Measurements from ENCODE around the gene MARCHF4. TPM values are rescaled to one million over a fixed set of nuclear protein-coding genes. Genes with fewer than 3 reads are reported as not detected.

The MARCHF4 gene
- total RNA-seq, 1 donor from 2014 or later, result 1.3 TPM

- Mint-ChIP-seq H3K36me3 (ENCODE audit: unreplicated experiment) (no peaks in the 10 kb centered on the region), H3K4me1 (ENCODE audit: unreplicated experiment) (peaks cover 5% of the 10 kb centered on the region)
Measured at GRCh38 chr2:216355711-216356110, 16.6 kb downstream of the MARCHF4 start.

GRCh38 chr2:216354306-216354705 lies 18.0 kb downstream of the MARCHF4 start:
- no peaks in the 10 kb centered on the region for H3K36me3 Mint-ChIP-seq (ENCODE audit: unreplicated experiment)
- TF ChIP-seq CTCF (IDR thresholded peaks at IDR 0.05), result no peak
- H3K27me3 Mint-ChIP-seq (ENCODE audit: unreplicated experiment), result no peaks in the 10 kb centered on the region
- no peak for DNase-seq (ENCODE audit: extremely low spot score, unreplicated experiment)
- no peak overlapping the region for H3K27ac Mint-ChIP-seq (ENCODE audit: unreplicated experiment)
- H3K4me3 Mint-ChIP-seq (ENCODE audit: unreplicated experiment), result no peak overlapping the region
- H3K4me1 Mint-ChIP-seq (ENCODE audit: unreplicated experiment), result peaks cover 13% of the 10 kb centered on the region
- no peaks in the 10 kb centered on the region for H3K9me3 Mint-ChIP-seq (ENCODE audit: unreplicated experiment)

More at GRCh38 chr2:216355711-216356110, 16.6 kb downstream of the MARCHF4 start:
- H3K4me3 Mint-ChIP-seq (ENCODE audit: unreplicated experiment), result no peak overlapping the region
- DNase-seq (ENCODE audit: extremely low spot score, unreplicated experiment), result no peak
- H3K27me3 Mint-ChIP-seq (ENCODE audit: unreplicated experiment), result no peaks in the 10 kb centered on the region
- no peak overlapping the region for H3K27ac Mint-ChIP-seq (ENCODE audit: unreplicated experiment)
- no peak for TF ChIP-seq CTCF (IDR thresholded peaks at IDR 0.05)
- no peaks in the 10 kb centered on the region for H3K9me3 Mint-ChIP-seq (ENCODE audit: unreplicated experiment)

GRCh38 chr2:216352653-216353270 lies 19.5 kb downstream of the MARCHF4 start:
- Mint-ChIP-seq H3K27ac (ENCODE audit: unreplicated experiment) (no peak overlapping the region), H3K4me1 (ENCODE audit: unreplicated experiment) (peaks cover 16% of the 10 kb centered on the region), H3K4me3 (ENCODE audit: unreplicated experiment) (no peak overlapping the region), H3K36me3 (ENCODE audit: unreplicated experiment) (no peaks in the 10 kb centered on the region), H3K9me3 (ENCODE audit: unreplicated experiment) (no peaks in the 10 kb centered on the region), H3K27me3 (ENCODE audit: unreplicated experiment) (no peaks in the 10 kb centered on the region)
- peak; percentile 2 for DNase-seq (ENCODE audit: extremely low spot score, unreplicated experiment)
- no peak for TF ChIP-seq CTCF (IDR thresholded peaks at IDR 0.05)

GRCh38 chr2:216351172-216351925 lies 20.9 kb downstream of the MARCHF4 start:
- TF ChIP-seq CTCF (IDR thresholded peaks at IDR 0.05), result no peak
- peaks cover 16% of the 10 kb centered on the region for H3K4me1 Mint-ChIP-seq (ENCODE audit: unreplicated experiment)
- DNase-seq (ENCODE audit: extremely low spot score, unreplicated experiment), result no peak
- no peaks in the 10 kb centered on the region for H3K9me3 Mint-ChIP-seq (ENCODE audit: unreplicated experiment)
- H3K4me3 Mint-ChIP-seq (ENCODE audit: unreplicated experiment), result no peak overlapping the region
- no peaks in the 10 kb centered on the region for H3K36me3 Mint-ChIP-seq (ENCODE audit: unreplicated experiment)
- no peak overlapping the region for H3K27ac Mint-ChIP-seq (ENCODE audit: unreplicated experiment)
- H3K27me3 Mint-ChIP-seq (ENCODE audit: unreplicated experiment), result no peaks in the 10 kb centered on the region

GRCh38 chr2:216350214-216350791 lies 22.0 kb downstream of the MARCHF4 start:
- no peak overlapping the region for H3K4me3 Mint-ChIP-seq (ENCODE audit: unreplicated experiment)
- H3K36me3 Mint-ChIP-seq (ENCODE audit: unreplicated experiment), result no peaks in the 10 kb centered on the region
- no peaks in the 10 kb centered on the region for H3K9me3 Mint-ChIP-seq (ENCODE audit: unreplicated experiment)
- peak overlapping the region; percentile 36 for H3K27ac Mint-ChIP-seq (ENCODE audit: unreplicated experiment)
- peaks cover 17% of the 10 kb centered on the region for H3K4me1 Mint-ChIP-seq (ENCODE audit: unreplicated experiment)
- no peak for TF ChIP-seq CTCF (IDR thresholded peaks at IDR 0.05)
- no peaks in the 10 kb centered on the region for H3K27me3 Mint-ChIP-seq (ENCODE audit: unreplicated experiment)
- no peak for DNase-seq (ENCODE audit: extremely low spot score, unreplicated experiment)
